ENCODE data around the gene SLC2A6. TPM values are rescaled to one million over a fixed set of nuclear protein-coding genes. Genes with fewer than 3 reads are reported as not detected.

The SLC2A6 gene
- polyA plus RNA-seq, 3 donors = 1.3 to 1.6 (median 1.6) TPM

DNA sequence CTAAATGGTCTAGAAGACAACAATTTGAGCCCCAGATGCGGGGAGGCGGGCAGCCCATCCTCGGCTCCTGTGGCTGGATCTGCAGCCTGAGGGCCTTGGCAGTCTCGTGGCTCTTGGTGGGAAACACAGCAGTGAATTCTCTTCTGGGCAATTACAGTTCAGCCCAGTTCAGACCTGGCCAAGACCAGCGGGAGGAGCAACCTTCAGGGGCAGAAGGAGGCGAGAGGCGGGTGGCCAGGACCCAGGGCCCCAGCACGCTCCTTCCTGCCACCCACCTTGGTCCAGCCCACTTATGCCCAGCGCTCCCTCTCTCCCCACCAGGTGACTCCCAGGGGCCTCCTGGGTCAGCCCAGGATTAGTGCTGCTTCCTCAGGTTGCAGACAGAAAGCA, 38.1 kb upstream of the SLC2A6 start:
- DNase-seq (ENCODE audit: extremely low read depth in 1 of 11, low read depth in 9 of 11, low spot score in 4 of 11) = no peak

DNA sequence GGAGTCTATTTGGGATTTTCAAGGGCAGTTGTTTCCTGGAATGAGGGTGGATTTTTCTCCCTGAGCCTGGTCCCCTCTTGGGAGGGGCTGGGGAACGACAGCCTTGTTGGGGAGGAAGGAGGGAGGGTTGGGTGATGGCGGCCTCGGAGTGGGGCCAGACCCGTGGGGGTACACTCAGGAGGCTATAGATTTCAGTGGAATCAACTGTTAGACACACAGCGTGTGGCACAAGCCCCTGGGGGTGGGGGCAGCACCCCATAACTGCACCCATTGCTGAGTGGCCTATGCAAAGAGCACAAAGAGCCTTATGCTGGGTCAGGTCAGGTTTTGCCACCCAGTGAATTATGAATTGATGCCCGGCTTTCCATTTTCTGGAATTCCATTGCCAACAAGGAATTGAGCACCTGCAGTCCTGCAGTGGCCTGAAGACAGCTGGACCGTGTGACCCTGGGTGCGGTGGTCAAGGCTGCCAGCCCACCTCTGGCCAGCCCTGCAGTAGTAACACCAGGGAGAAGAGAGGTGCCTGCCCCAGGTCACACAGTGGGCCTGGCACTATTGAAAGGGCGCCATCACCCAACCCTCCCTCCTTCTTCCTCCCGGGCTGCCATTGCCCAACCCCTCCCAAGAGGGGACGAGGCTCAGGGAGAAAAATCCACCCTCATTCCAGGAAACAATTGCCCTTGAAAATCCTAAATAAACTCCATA, 37.5 kb upstream of the SLC2A6 start:
- DNase-seq (ENCODE audit: extremely low read depth in 1 of 11, low read depth in 9 of 11, low spot score in 4 of 11) = no peak

- no peak for DNase-seq (ENCODE audit: extremely low read depth in 1 of 11, low read depth in 9 of 11, low spot score in 4 of 11)
These were observed 36.8 kb upstream of the SLC2A6 start for GRCh38 chr9:133515615-133516255.

DNA sequence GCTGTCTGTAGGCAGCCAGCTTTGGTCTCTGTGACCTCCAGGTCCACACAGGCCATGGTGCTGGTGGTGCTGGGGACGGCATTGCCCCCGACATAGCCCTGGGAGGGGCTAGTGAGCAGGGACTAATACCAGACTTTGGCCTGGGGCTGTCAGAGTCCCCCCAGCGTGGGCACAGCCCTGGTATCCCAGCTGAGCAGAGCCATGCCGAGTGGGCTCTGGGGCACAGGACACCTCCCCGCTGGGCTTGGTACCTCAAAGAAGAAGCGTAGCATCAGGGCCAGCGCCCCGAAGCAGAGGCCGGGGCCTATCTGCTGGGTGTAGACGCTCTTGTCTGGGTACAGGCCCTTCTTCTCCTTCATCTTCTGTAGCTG, 36.3 kb upstream of the SLC2A6 start:
- DNase-seq (ENCODE audit: extremely low read depth in 1 of 11, low read depth in 9 of 11, low spot score in 4 of 11) = no peak

GRCh38 chr9:133514460-133515239, 35.8 kb upstream of the SLC2A6 start:
- DNase-seq (ENCODE audit: extremely low read depth in 1 of 11, low read depth in 9 of 11, low spot score in 4 of 11) = no peak

- no peak for DNase-seq (ENCODE audit: extremely low read depth in 1 of 11, low read depth in 9 of 11, low spot score in 4 of 11)
These were observed 34.6 kb upstream of the SLC2A6 start for GRCh38 chr9:133513214-133514100.

DNA sequence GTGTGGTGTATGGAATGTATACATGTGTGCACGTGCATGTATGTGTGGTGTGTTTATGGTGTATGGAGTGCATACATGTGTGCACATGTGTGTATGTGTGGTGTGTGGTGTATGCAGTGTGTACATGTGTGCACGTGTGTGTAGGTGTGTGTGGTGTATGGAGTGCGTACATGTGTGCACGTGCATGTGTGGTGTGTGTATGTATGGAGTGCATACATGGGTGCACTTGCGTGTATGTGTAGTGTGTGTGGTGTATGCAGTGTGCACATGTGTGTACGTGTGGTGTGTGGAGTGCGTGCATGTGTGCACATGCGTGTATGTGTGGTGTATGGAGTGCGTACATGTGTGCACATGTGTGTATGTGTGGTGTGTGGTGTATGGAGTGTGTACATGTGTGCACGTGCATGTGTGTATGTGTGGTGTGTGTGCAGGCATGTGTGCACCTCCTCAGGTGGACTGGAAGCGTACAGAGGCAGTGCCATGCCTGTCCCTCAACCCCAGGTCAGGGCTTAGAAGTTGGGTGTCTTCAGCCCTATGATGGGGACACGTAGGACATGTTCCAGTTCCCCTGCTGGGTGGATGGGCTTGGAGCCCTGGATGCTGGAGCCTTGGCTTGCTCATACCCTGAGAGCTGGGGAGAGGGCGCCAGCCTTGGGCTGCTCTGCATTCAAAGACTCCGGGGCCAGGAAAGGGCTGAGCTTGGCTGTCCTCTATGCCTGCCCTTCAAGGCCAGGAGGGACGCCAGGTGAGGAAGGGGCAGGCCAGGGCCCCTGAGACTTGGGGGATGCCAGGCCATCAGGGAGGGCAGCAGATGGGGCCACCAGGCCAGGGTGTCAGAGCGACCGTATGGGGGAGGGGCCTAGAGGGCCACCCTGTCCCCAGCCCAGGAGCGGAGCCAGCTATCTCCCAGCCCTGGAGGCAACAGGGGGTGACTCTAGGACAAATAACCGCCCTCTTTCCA, 33.6 kb upstream of the SLC2A6 start:
- no peak for DNase-seq (ENCODE audit: extremely low read depth in 1 of 11, low read depth in 9 of 11, low spot score in 4 of 11)

- DNase-seq (ENCODE audit: extremely low read depth in 1 of 11, low read depth in 9 of 11, low spot score in 4 of 11) = no peak
These were observed 32.7 kb upstream of the SLC2A6 start for GRCh38 chr9:133511607-133512006.

- no peak for DNase-seq (ENCODE audit: extremely low read depth in 1 of 11, low read depth in 9 of 11, low spot score in 4 of 11)
These were observed 32.1 kb upstream of the SLC2A6 start for GRCh38 chr9:133510926-133511505.

- peak in 7 of 11 donors; percentile 56 to 80 (median 70) for DNase-seq (ENCODE audit: extremely low read depth in 1 of 11, low read depth in 9 of 11, low spot score in 4 of 11)
These were observed 30.5 kb upstream of the SLC2A6 start for GRCh38 chr9:133509179-133510083.

DNA sequence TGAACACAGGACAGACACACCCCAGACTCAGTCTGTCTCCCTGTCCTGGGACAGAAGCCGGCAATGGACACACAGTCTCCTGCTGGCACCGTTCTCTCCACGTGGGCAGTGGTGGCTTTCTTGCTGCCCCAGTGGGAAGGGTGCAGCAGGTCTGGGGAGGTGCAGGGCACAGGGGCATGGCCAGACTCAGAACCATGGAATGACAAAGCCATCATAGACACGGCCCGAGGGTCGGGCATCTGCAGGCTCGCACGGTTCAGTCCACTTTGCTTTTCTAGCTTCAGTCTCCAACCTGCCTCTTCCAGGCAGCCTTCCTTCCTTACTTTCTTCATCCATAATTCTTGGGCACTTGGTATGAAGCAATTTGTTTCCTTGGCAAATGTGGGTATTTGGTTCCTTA, 29.1 kb upstream of the SLC2A6 start:
- DNase-seq (ENCODE audit: extremely low read depth in 1 of 11, low read depth in 9 of 11, low spot score in 4 of 11) = no peak

DNA sequence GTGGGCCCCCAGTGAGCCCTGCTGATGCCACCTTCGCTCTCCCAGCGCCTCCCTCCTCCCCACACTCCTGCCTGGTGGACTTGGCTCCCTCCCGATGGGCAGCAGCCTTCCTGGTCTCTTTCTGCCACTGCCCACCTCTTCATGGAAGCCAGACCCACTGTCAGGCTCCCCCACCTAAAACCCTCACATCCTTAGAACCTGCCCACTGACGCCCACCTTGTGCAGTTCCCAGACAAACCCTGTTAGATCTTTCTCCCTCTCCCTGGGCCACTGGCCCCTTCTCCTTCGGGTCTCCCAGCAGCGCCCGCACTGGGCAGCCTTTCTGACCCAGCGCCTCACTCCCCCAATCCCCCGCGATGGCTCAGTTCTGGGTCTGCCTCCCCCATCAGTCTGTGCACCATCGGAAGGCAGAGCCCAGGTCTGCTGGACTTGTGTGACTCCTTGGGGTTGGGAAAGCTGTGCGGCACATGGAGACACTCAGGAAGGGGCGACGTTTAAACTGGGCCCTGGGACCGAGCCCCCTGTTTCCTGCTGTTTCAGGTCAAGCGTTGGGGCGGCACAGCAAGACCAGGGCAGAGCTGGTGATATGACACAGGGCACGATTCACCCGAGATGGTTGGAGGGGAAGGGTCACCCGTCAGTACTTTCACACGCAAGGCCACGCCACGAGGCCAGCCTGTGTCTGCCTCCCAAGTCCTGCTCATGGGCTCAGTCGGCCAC, 28.5 kb upstream of the SLC2A6 start:
- no peak for DNase-seq (ENCODE audit: extremely low read depth in 1 of 11, low read depth in 9 of 11, low spot score in 4 of 11)

GRCh38 chr9:133506653-133507038, 27.7 kb upstream of the SLC2A6 start:
- DNase-seq (ENCODE audit: extremely low read depth in 1 of 11, low read depth in 9 of 11, low spot score in 4 of 11) = no peak

DNA sequence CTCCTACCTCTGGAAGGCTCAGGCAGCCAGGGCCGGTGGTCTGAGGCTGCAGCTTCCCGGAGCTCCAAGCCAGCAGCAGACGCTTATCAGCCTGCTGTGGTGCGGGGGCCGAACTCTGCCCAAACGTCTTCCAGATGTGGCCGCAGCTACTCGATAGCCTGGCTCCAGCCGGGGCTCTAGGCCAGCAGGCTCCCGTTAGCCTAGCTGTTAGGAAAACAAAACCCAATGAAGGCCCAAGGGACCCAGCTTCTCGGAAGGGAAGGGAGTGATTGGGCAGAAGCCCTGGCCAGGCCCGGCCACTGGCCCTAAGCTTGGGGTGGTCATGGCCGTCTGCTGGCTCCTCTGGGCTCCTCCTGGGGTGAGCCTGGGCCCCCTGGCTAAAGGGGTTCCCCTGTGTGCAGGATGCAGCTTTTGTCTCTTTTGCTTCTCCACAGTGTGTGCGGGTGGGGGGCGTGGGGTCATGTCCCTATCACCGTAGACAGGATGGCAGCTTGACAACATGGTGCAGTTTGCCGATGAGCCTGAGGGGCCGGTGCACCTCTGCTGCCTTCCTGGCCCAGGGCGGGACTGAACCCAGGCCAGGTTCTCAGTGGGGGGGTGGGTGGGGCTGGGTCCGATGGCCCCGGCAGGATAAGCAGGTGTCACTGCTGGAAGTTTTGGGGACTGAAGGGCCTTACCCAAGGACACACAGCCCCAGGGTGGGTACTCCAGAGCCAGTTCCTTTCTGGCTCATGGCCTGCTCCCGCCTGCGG, 27.2 kb upstream of the SLC2A6 start:
- DNase-seq (ENCODE audit: extremely low read depth in 1 of 11, low read depth in 9 of 11, low spot score in 4 of 11) = no peak

GRCh38 chr9:133505186-133505830, 26.4 kb upstream of the SLC2A6 start:
- DNase-seq (ENCODE audit: extremely low read depth in 1 of 11, low read depth in 9 of 11, low spot score in 4 of 11) = no peak

Data from renal cortex interstitium (tissue), 11 donors.